SK-N-DZ (cell line): ENCODE results near the gene DOCK4.

ENCODE experiments used
- DNase-seq: peaks from one replicate; pipeline ENCODE4 v3.0.0-alpha.2; 2015; ENCODE audit warnings: low spot score

The DOCK4 gene

GRCh38 chr7:111740942-111741341 is 465.3 kb downstream of the DOCK4 start:
- DNase-seq: no peak

- no peak for DNase-seq
Measured at GRCh38 chr7:111736552-111736874, 469.7 kb downstream of the DOCK4 start.

- peak; percentile 74 for DNase-seq
Measured at GRCh38 chr7:111735661-111736551, 470.3 kb downstream of the DOCK4 start.

GRCh38 chr7:111734954-111735660 is 471.1 kb downstream of the DOCK4 start:
- no peak for DNase-seq

- DNase-seq: no peak
Measured at GRCh38 chr7:111732923-111733322, 473.3 kb downstream of the DOCK4 start.

- DNase-seq: peak; percentile 61
Measured at GRCh38 chr7:111730476-111731300, 475.5 kb downstream of the DOCK4 start.

- no peak for DNase-seq
Measured at GRCh38 chr7:111730057-111730456, 476.1 kb downstream of the DOCK4 start.

- DNase-seq: no peak
Measured at GRCh38 chr7:111729483-111729882, 476.7 kb downstream of the DOCK4 start.

GRCh38 chr7:111728635-111728995 is 477.6 kb downstream of the DOCK4 start:
- DNase-seq: no peak

- DNase-seq: no peak
Measured at GRCh38 chr7:111727905-111728634, 478.1 kb downstream of the DOCK4 start.

GRCh38 chr7:111718886-111719285 is 487.3 kb downstream of the DOCK4 start:
- no peak for DNase-seq

- no peak for DNase-seq
Measured at GRCh38 chr7:111711426-111712065, 494.7 kb downstream of the DOCK4 start.

GRCh38 chr7:111710839-111711380 is 495.3 kb downstream of the DOCK4 start:
- DNase-seq: no peak

GRCh38 chr7:111708072-111708471 is 498.1 kb downstream of the DOCK4 start:
- DNase-seq: no peak

GRCh38 chr7:111705807-111706206 is 500.4 kb downstream of the DOCK4 start:
- no peak for DNase-seq

GRCh38 chr7:111697771-111698170 is 508.4 kb downstream of the DOCK4 start:
- no peak for DNase-seq

- no peak for DNase-seq
Measured at GRCh38 chr7:111694376-111694775, 511.8 kb downstream of the DOCK4 start.

GRCh38 chr7:111690364-111691111 is 515.7 kb downstream of the DOCK4 start:
- no peak for DNase-seq

GRCh38 chr7:111685349-111685748 is 520.9 kb downstream of the DOCK4 start:
- no peak for DNase-seq
